SH-SY5Y (cell line): ENCODE data around the gene ZSCAN21.

ENCODE experiments used
- GATA2 ChIP-seq: IDR thresholded peaks from 2 replicates; pipeline ENCODE4 v1.6.1; 2011; ENCODE audit warnings: mild to moderate bottlenecking, low read depth, low read length
- GATA3 ChIP-seq: IDR thresholded peaks from 2 replicates; pipeline ENCODE4 v1.6.1; 2011; ENCODE audit warnings: low read depth, mild to moderate bottlenecking, low read length, moderate library complexity

DNA sequence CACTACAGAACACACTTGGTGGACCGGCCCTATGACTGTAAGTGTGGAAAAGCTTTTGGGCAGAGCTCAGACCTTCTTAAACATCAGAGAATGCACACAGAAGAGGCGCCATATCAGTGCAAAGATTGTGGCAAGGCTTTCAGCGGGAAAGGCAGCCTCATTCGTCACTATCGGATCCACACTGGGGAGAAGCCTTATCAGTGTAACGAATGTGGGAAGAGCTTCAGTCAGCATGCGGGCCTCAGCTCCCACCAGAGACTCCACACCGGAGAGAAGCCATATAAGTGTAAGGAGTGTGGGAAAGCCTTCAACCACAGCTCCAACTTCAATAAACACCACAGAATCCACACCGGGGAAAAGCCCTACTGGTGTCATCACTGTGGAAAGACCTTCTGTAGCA is 14.6 kb downstream of the ZSCAN21 start:
- no peak for TF ChIP-seq GATA2
- TF ChIP-seq GATA3: no peak
